ENCODE data around the gene MAPK8.

Gene MAPK8

GRCh38 chr10:48335788-48336187, 29.3 kb downstream of the MAPK8 start:
- Histone ChIP-seq H3K4me3 (replicated peaks; ENCODE audit: insufficient read depth, low read length) (no peak overlapping the region), H3K27me3 (ENCODE audit: insufficient read depth, poor library complexity, severe bottlenecking) (no peaks in the 10 kb centered on the region), H3K27ac (replicated peaks) (no peak overlapping the region)
- DNase-seq (ENCODE audit: low read depth in 1 of 2, low spot score in 1 of 2) = no peak
- TF ChIP-seq REST (IDR thresholded peaks at IDR 0.05; ENCODE audit: insufficient replicate concordance, low read depth) (no peak), GABPA (IDR thresholded peaks at IDR 0.05; ENCODE audit: low read depth) (no peak), POLR2AphosphoS5 (IDR thresholded peaks at IDR 0.05; ENCODE audit: low read depth) (no peak), CTCF (IDR thresholded peaks at IDR 0.05; ENCODE audit: insufficient read depth, low read length) (no peak), SPI1 (IDR thresholded peaks at IDR 0.05; ENCODE audit: borderline replicate concordance, low read depth) (no peak)

- Histone ChIP-seq H3K27me3 (ENCODE audit: insufficient read depth, poor library complexity, severe bottlenecking) (no peaks in the 10 kb centered on the region), H3K27ac (replicated peaks) (no peak overlapping the region), H3K4me3 (replicated peaks; ENCODE audit: insufficient read depth, low read length) (no peak overlapping the region)
- DNase-seq (ENCODE audit: low read depth in 1 of 2, low spot score in 1 of 2) = no peak
- no peak for TF ChIP-seq GABPA (IDR thresholded peaks at IDR 0.05; ENCODE audit: low read depth)
- TF ChIP-seq REST (IDR thresholded peaks at IDR 0.05; ENCODE audit: insufficient replicate concordance, low read depth) = no peak
- TF ChIP-seq CTCF (IDR thresholded peaks at IDR 0.05; ENCODE audit: insufficient read depth, low read length) = no peak
- no peak for TF ChIP-seq SPI1 (IDR thresholded peaks at IDR 0.05; ENCODE audit: borderline replicate concordance, low read depth)
- TF ChIP-seq POLR2AphosphoS5 (IDR thresholded peaks at IDR 0.05; ENCODE audit: low read depth) = no peak
Observed at GRCh38 chr10:48336978-48337599, 30.6 kb downstream of the MAPK8 start.

- no peak for TF ChIP-seq REST (IDR thresholded peaks at IDR 0.05; ENCODE audit: insufficient replicate concordance, low read depth)
- no peak for TF ChIP-seq SPI1 (IDR thresholded peaks at IDR 0.05; ENCODE audit: borderline replicate concordance, low read depth)
- no peak for TF ChIP-seq CTCF (IDR thresholded peaks at IDR 0.05; ENCODE audit: insufficient read depth, low read length)
- TF ChIP-seq POLR2AphosphoS5 (IDR thresholded peaks at IDR 0.05; ENCODE audit: low read depth) = no peak
- no peak for TF ChIP-seq GABPA (IDR thresholded peaks at IDR 0.05; ENCODE audit: low read depth)
- no peak overlapping the region for H3K27ac ChIP-seq (replicated peaks)
- H3K27me3 ChIP-seq (ENCODE audit: insufficient read depth, poor library complexity, severe bottlenecking) = no peaks in the 10 kb centered on the region
- H3K4me3 ChIP-seq (replicated peaks; ENCODE audit: insufficient read depth, low read length) = no peak overlapping the region
- no peak for DNase-seq (ENCODE audit: low read depth in 1 of 2, low spot score in 1 of 2)
Observed at GRCh38 chr10:48340734-48341133, 34.3 kb downstream of the MAPK8 start.
